Neural cell (in vitro differentiated cells): ENCODE measurements around the gene NECTIN1. TPM values are rescaled to one million over a fixed set of nuclear protein-coding genes. Genes with fewer than 3 reads are reported as not detected.

Experiments
- H2AFZ ChIP-seq: fragments of 200-600, 300-800 bp; sonication (generic), shearing (Covaris generic); 2 replicates; pipeline ENCODE4 v1.6.0; 2014; ENCODE audit warnings: low read depth, mild to moderate bottlenecking, antibody characterized with exemption, low read length, moderate library complexity
- H3F3A ChIP-seq: fragments of 200-600 bp; shearing (Covaris generic); 2 replicates; pipeline ENCODE4 v1.6.1; 2016; ENCODE audit warnings: mild to moderate bottlenecking, moderate library complexity, mixed read lengths, antibody characterized with exemption, low read length; ENCODE audit not compliant: insufficient read depth, poor library complexity, severe bottlenecking
- H3K27ac ChIP-seq: fragments of 200-600, 300-800 bp; sonication (generic), shearing (Covaris generic); 2 replicates; pipeline ENCODE4 v1.5.1; 2014; ENCODE audit warnings: mild to moderate bottlenecking, low read length, moderate library complexity
- H3K27me3 ChIP-seq: fragments of 300-800, 200-600 bp; sonication (generic), shearing (Covaris generic); 2 replicates; pipeline ENCODE4 v1.6.0; 2014; ENCODE audit warnings: mild to moderate bottlenecking, low read depth, low read length, moderate library complexity; ENCODE audit not compliant: insufficient read depth
- H3K36me3 ChIP-seq: fragments of 300-800, 200-600 bp; sonication (generic), shearing (Covaris generic); 2 replicates; pipeline ENCODE4 v1.5.1; 2014; ENCODE audit warnings: mild to moderate bottlenecking, antibody characterized with exemption, low read length, moderate library complexity; ENCODE audit not compliant: insufficient read depth
- H3K4me2 ChIP-seq: fragments of 300-800, 200-600 bp; sonication (generic), shearing (Covaris generic); 2 replicates; pipeline ENCODE4 v1.6.0; 2014; ENCODE audit warnings: mild to moderate bottlenecking, low read length
- H3K4me3 ChIP-seq: fragments of 300-800, 200-600 bp; sonication (generic), shearing (Covaris generic); 2 replicates; pipeline ENCODE4 v1.5.1; 2014; ENCODE audit warnings: mild to moderate bottlenecking, low read length, moderate library complexity
- H3K79me2 ChIP-seq: fragments of 200-600 bp; shearing (Covaris generic); replicated peaks from 2 replicates; pipeline ENCODE4 v1.6.0; 2014; ENCODE audit warnings: mild to moderate bottlenecking, low read length, moderate library complexity; ENCODE audit not compliant: insufficient read depth
- H3K9ac ChIP-seq: fragments of 300-800, 200-600 bp; sonication (generic), shearing (Covaris generic); 2 replicates; pipeline ENCODE4 v1.6.1; 2016; ENCODE audit warnings: mild to moderate bottlenecking, low read length, mixed read lengths
- H3K9me2 ChIP-seq: fragments of 200-600 bp; shearing (Covaris generic); 2 replicates; pipeline ENCODE4 v1.6.1; 2016; ENCODE audit warnings: mild to moderate bottlenecking, low read length, mixed read lengths; ENCODE audit not compliant: insufficient read depth
- H3K9me3 ChIP-seq: fragments of 200-600, 300-800 bp; sonication (generic), shearing (Covaris generic); 2 replicates; pipeline ENCODE4 v1.6.1; 2016; ENCODE audit warnings: mild to moderate bottlenecking, mixed run types, low read length, moderate library complexity, mixed read lengths
- H4K20me1 ChIP-seq: fragments of 200-600 bp; shearing (Covaris generic); 2 replicates; pipeline ENCODE4 v1.6.1; 2016; ENCODE audit warnings: mild to moderate bottlenecking, mixed run types; ENCODE audit not compliant: insufficient read depth
- CTCF ChIP-seq: fragments of 450-650 bp; IDR thresholded peaks from 2 replicates; pipeline ENCODE4 v1.5.1; 2014; ENCODE audit warnings: antibody characterized with exemption, mild to moderate bottlenecking, moderate library complexity; ENCODE audit not compliant: poor library complexity, severe bottlenecking
- EP300 ChIP-seq: fragments of 450-650 bp; conservative IDR thresholded peaks from 2 replicates; pipeline ENCODE4 v1.6.1; 2014; ENCODE audit warnings: antibody characterized with exemption, mild to moderate bottlenecking, moderate library complexity; ENCODE audit not compliant: poor library complexity, severe bottlenecking
- EZH2 ChIP-seq: fragments of 200-600, 300-800 bp; shearing (Covaris generic), sonication (generic); IDR thresholded peaks from 2 replicates; pipeline ENCODE4 v1.6.1; 2014; ENCODE audit warnings: antibody characterized with exemption, low read length, borderline replicate concordance, mild to moderate bottlenecking; ENCODE audit not compliant: insufficient read depth, poor library complexity, severe bottlenecking
- MXI1 ChIP-seq: fragments of 450-650 bp; conservative IDR thresholded peaks from 2 replicates; pipeline ENCODE4 v1.6.1; 2014; ENCODE audit warnings: antibody characterized with exemption, mild to moderate bottlenecking; ENCODE audit not compliant: poor library complexity, severe bottlenecking
- POLR2AphosphoS5 ChIP-seq: IDR thresholded peaks from 2 replicates; pipeline ENCODE4 v1.6.1; 2012
- RAD21 ChIP-seq: fragments of 450-650 bp; conservative IDR thresholded peaks from 2 replicates; pipeline ENCODE4 v1.6.1; 2014; ENCODE audit warnings: antibody characterized with exemption, mild to moderate bottlenecking, moderate library complexity
- REST ChIP-seq: IDR thresholded peaks from 2 replicates; pipeline ENCODE4 v1.6.1; 2012; ENCODE audit warnings: borderline replicate concordance
- SMC3 ChIP-seq: fragments of 450-650 bp; conservative IDR thresholded peaks from 2 replicates; pipeline ENCODE4 v1.6.1; 2014; ENCODE audit warnings: antibody characterized with exemption, mild to moderate bottlenecking, moderate library complexity; ENCODE audit not compliant: poor library complexity
- TAF1 ChIP-seq: IDR thresholded peaks from 2 replicates; pipeline ENCODE4 v1.6.1; 2012; ENCODE audit warnings: low read depth
- polyA plus RNA-seq: library from polyadenylated mRNA; depleted of rRNA; stranded (reverse); fragments of >200 nt; gene quantifications from 2 replicates; pipeline ENCODE4 v1.2.3, GENCODE V29; 2014

Gene NECTIN1
- polyA plus RNA-seq, 1 donor from 2014 or later: 5.6 TPM

- Histone ChIP-seq H3K9me3 (no peaks in the 10 kb centered on the region), H3K27ac (no peak overlapping the region), H3K9me2 (no peaks in the 10 kb centered on the region), H3K36me3 (no peaks in the 10 kb centered on the region), H2AFZ (no peak overlapping the region), H3K4me3 (no peak overlapping the region), H3K27me3 (no peaks in the 10 kb centered on the region), H3F3A (no peaks in the 10 kb centered on the region), H3K79me2 (no peaks in the 10 kb centered on the region), H3K4me2 (no peak overlapping the region), H3K9ac (no peak overlapping the region), H4K20me1 (no peaks in the 10 kb centered on the region)
- TF ChIP-seq EP300 (no peak), MXI1 (no peak), POLR2AphosphoS5 (no peak)
Observed at GRCh38 chr11:119616586-119617339, 112.2 kb downstream of the NECTIN1 start.

GRCh38 chr11:119615882-119616196, 113.2 kb downstream of the NECTIN1 start:
- Histone ChIP-seq H3K4me2 (no peak overlapping the region), H3K9me2 (no peaks in the 10 kb centered on the region), H3K27me3 (no peaks in the 10 kb centered on the region), H3K27ac (no peak overlapping the region), H3F3A (no peaks in the 10 kb centered on the region), H3K4me3 (no peak overlapping the region), H3K9me3 (no peaks in the 10 kb centered on the region), H3K9ac (no peak overlapping the region), H3K36me3 (no peaks in the 10 kb centered on the region), H3K79me2 (no peaks in the 10 kb centered on the region), H4K20me1 (no peaks in the 10 kb centered on the region), H2AFZ (no peak overlapping the region)
- TF ChIP-seq TAF1 (no peak), MXI1 (no peak), SMC3 (no peak), REST (no peak), POLR2AphosphoS5 (no peak), EP300 (no peak), EZH2 (no peak), CTCF (no peak), RAD21 (no peak)
